Diencephalon (tissue), 1 donor: ENCODE measurements around the gene PTPN5. TPM values are rescaled to one million over a fixed set of nuclear protein-coding genes. Genes with fewer than 3 reads are reported as not detected.

Experiments used
- total RNA-seq: library from RNA; depleted of rRNA; stranded (reverse); fragments of >200 nt; gene quantifications from one replicate; pipeline ENCODE4 v1.2.3, GENCODE V29; 2014

The PTPN5 gene
- total RNA-seq, result 43.4 TPM

DNA sequence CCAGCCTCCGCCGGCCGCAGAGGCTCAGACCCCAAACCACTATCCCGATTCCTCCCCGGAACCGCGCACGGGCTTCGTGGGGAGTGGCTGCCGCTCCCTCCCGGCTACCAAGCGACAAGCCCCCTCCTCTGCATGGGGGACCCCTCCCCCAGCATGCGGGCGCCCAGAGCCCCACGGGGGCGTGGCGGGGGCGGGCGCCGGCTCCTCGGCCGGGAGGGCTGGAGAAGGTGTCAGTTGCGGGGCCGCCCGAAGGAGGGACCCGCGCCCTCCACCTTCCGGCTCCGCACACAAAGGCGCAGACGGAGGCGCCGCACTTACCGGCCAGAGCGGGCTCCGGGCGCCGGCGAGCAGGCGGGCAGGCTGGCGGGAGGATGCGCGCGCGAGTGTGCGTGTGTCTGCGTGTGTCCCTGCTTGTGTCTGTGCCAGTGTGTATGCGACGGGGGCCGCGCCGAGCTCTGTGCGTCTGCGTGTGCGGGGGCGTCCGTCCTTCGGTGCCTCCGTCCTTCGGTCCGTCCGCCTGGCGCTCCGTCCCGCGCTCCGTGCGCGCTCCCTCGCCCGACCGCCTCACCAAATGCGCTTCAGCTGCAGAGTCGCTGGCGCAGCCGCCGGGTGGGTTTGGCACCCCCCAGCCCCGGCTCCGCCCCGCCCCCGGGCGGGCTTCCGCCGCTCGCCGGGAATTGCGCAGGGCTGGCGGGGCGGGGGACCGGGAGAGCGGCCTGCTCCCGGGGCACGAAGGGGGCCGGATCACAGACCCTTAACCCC is at the start of gene PTPN5:
TSS of gene PTPN5 (minus strand) at position 592 of the 762 bp plus-strand sequence. CDS start 19,840 bp downstream, outside the sequence.

DNA sequence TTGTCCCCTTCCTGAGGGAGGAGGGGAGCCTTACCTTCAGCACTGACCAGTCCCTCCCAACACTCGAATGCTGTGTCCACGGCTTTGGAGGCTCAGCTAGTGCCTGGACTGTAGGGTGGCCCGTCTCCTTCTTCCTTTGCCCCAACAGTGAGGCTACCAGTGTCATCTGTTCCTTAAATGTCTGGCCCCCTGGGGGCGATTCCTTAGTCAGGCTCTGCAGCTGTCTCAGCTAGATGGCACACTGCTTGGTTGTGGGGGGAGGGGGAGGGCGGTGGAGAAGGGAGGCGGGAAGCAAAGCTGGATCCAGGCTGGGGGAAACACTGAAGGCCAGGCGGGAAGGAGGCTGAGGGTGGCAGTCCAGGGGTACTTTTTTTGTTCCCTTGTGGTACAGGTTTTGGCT is 65.6 kb downstream of the PTPN5 start, which contains the start of gene IGSF22:
TSS of gene IGSF22 (minus strand) at position 149 of the 400 bp plus-strand sequence. CDS start 1,952 bp downstream, outside the sequence.

DNA sequence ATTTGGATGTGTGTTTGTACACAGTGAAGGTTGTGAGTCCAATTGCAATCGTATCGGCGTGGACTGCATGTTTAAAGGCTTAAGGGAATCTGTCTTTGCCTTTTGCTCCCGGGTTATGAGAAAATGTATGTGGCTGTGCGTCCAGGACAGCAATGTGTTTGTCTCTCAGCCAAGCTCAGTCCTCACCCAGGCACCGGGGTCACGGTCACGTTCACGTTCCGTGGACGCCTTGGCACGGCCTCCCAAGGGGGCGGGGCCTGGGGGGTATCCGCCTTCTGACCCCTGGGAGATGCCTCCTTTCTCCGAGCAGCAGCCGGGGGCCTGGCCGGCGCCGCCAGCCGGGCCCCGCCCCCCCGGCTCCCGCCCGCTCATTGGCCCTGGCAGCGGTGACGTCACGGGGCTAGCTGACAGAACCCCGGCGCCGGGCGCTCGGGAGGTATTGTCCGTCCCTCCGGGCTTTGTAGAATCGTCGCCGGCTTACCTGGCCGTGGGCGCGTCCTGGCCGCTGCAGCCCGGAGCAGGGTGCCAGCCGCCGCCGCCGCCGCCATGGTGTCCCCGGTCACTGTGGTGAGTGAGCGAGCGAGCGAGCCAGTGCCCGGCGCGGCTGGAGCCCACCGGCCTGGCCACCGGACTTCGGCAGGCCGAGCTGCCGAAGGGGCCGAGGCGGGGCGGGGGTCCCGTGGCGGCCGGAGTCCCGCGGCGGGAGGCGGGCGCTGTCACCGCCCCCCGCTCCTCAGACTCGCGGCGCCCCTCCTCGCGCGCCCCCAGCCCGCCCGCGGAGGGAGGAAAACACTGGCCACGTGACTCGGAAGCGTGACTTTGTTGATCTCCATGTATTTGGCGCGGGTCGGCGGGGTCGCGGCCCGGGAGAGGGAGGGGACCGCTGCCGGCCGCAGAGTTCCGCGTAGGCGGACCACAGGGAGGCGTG is 93.0 kb downstream of the PTPN5 start, which contains the start of gene TMEM86A:
TSS of gene TMEM86A (plus strand) at position 439 of the 928 bp plus-strand sequence. CDS start at position 547, 108 bp downstream.

Other genes starting within 250 kb of the PTPN5 start
- 20.1 TPM for gene UEVLD, start 203.1 kb downstream of the PTPN5 start, total RNA-seq
- gene MISFA, start 192.0 kb downstream of the PTPN5 start, total RNA-seq, result 1.2 TPM
- 11.8 TPM for gene SPTY2D1, start 157.5 kb downstream of the PTPN5 start, total RNA-seq
- 6.7 TPM for gene TMEM86A, start 93.0 kb downstream of the PTPN5 start, total RNA-seq
- gene IGSF22, start 65.6 kb downstream of the PTPN5 start, total RNA-seq, result 0.46 TPM
- gene MRGPRX1, start 147.6 kb upstream of the PTPN5 start, total RNA-seq, result not detected